Fibroblast of skin of abdomen (primary cell): ENCODE data around the gene LRIF1.
"Not testable (repeated sequence)": the region's sequence is repeated elsewhere in the genome, so short reads cannot be mapped to it uniquely, and the experiment has no call there.

Experiments
- DNase-seq: peaks from one replicate; pipeline ENCODE4 v3.0.0-alpha.2; 2013

LRIF1 gene

GRCh38 chr1:110951161-110951560, 12.6 kb downstream of the LRIF1 start:
- no peak for DNase-seq

- DNase-seq: peak; percentile 22
Observed at GRCh38 chr1:110948038-110948810, 15.5 kb downstream of the LRIF1 start.

- no peak for DNase-seq
Observed at GRCh38 chr1:110945626-110946025, 18.1 kb downstream of the LRIF1 start.

- DNase-seq: no peak
Observed at GRCh38 chr1:110944806-110945205, 18.9 kb downstream of the LRIF1 start.

- DNase-seq: no peak
Observed at GRCh38 chr1:110936567-110936966, 27.2 kb downstream of the LRIF1 start.

GRCh38 chr1:110931097-110931496, 32.6 kb downstream of the LRIF1 start:
- not testable (repeated sequence) for DNase-seq

GRCh38 chr1:110928904-110929303, 34.8 kb downstream of the LRIF1 start:
- no peak for DNase-seq

- no peak for DNase-seq
Observed at GRCh38 chr1:110928191-110928590, 35.5 kb downstream of the LRIF1 start.

GRCh38 chr1:110927484-110928075, 36.1 kb downstream of the LRIF1 start:
- no peak for DNase-seq

- DNase-seq: no peak
Observed at GRCh38 chr1:110921953-110922352, 41.8 kb downstream of the LRIF1 start.

GRCh38 chr1:110918016-110918415, 45.7 kb downstream of the LRIF1 start:
- DNase-seq: no peak

GRCh38 chr1:110916669-110917306, 46.9 kb downstream of the LRIF1 start:
- no peak for DNase-seq

GRCh38 chr1:110916274-110916668, 47.5 kb downstream of the LRIF1 start:
- no peak for DNase-seq

GRCh38 chr1:110915804-110916203, 47.9 kb downstream of the LRIF1 start:
- DNase-seq: no peak

- DNase-seq: no peak
Observed at GRCh38 chr1:110914676-110915075, 49.0 kb downstream of the LRIF1 start.

GRCh38 chr1:110912784-110913183, 50.9 kb downstream of the LRIF1 start:
- no peak for DNase-seq

GRCh38 chr1:110903853-110904500, 59.7 kb downstream of the LRIF1 start:
- DNase-seq: no peak

- DNase-seq: no peak
Observed at GRCh38 chr1:110902820-110903463, 60.8 kb downstream of the LRIF1 start.

- DNase-seq: no peak
Observed at GRCh38 chr1:110899458-110899843, 64.3 kb downstream of the LRIF1 start.

GRCh38 chr1:110898734-110899457, 64.8 kb downstream of the LRIF1 start:
- DNase-seq: no peak

- DNase-seq: no peak
Observed at GRCh38 chr1:110897681-110898080, 66.0 kb downstream of the LRIF1 start.
